ENCODE data around the gene NRP2. TPM values are rescaled to one million over a fixed set of nuclear protein-coding genes. Genes with fewer than 3 reads are reported as not detected.

Gene NRP2
- total RNA-seq, 1 experiment from 2014 or later: 1.2 TPM

- TF ChIP-seq, protein P1, sequence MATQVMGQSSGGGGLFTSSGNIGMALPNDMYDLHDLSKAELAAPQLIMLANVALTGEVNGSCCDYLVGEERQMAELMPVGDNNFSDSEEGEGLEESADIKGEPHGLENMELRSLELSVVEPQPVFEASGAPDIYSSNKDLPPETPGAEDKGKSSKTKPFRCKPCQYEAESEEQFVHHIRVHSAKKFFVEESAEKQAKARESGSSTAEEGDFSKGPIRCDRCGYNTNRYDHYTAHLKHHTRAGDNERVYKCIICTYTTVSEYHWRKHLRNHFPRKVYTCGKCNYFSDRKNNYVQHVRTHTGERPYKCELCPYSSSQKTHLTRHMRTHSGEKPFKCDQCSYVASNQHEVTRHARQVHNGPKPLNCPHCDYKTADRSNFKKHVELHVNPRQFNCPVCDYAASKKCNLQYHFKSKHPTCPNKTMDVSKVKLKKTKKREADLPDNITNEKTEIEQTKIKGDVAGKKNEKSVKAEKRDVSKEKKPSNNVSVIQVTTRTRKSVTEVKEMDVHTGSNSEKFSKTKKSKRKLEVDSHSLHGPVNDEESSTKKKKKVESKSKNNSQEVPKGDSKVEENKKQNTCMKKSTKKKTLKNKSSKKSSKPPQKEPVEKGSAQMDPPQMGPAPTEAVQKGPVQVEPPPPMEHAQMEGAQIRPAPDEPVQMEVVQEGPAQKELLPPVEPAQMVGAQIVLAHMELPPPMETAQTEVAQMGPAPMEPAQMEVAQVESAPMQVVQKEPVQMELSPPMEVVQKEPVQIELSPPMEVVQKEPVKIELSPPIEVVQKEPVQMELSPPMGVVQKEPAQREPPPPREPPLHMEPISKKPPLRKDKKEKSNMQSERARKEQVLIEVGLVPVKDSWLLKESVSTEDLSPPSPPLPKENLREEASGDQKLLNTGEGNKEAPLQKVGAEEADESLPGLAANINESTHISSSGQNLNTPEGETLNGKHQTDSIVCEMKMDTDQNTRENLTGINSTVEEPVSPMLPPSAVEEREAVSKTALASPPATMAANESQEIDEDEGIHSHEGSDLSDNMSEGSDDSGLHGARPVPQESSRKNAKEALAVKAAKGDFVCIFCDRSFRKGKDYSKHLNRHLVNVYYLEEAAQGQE (IDR thresholded peaks at IDR 0.05; ENCODE audit: low read depth): no peak
- no peak for TF ChIP-seq EZH2 (IDR thresholded peaks at IDR 0.05)
- no peak for TF ChIP-seq SP1 (IDR thresholded peaks at IDR 0.05; ENCODE audit: low read depth)
- no peak for TF ChIP-seq CEBPB (IDR thresholded peaks at IDR 0.05; ENCODE audit: low read depth)
- no peak for TF ChIP-seq ZFX (IDR thresholded peaks at IDR 0.05)
- TF ChIP-seq YY1 (IDR thresholded peaks at IDR 0.05; ENCODE audit: extremely low read depth, insufficient replicate concordance, low read depth, low read length): no peak
- TF ChIP-seq SIN3A (IDR thresholded peaks at IDR 0.05; ENCODE audit: low read depth): no peak
- no peak for TF ChIP-seq EZH2phosphoT487 (IDR thresholded peaks at IDR 0.05; ENCODE audit: borderline replicate concordance)
- no peak for TF ChIP-seq SRF (IDR thresholded peaks at IDR 0.05; ENCODE audit: low read depth)
Observed at GRCh38 chr2:205654878-205655605, 27.3 kb upstream of the NRP2 start (continued).

GRCh38 chr2:205655779-205656456 lies 26.4 kb upstream of the NRP2 start:
- no peak for ATAC-seq
- no peak overlapping the region for H3K4me2 ChIP-seq (ENCODE audit: low read length)
- H3K27ac ChIP-seq (ENCODE audit: low read depth, low read length): no peak overlapping the region
- no TSS peak for BruUV-seq (replicated peaks)
- H3K9me3 ChIP-seq (ENCODE audit: control insufficient read depth in 1 of 2, insufficient read depth in 1 of 2, low read depth in 1 of 2, low read length in 2 of 2): no peaks in the 10 kb centered on the region
- no peak overlapping the region for H3K4me3 ChIP-seq (replicated peaks in 1 of 2; ENCODE audit: low read depth in 1 of 2, low read length in 2 of 2)
- no peaks in the 10 kb centered on the region for H3K4me1 ChIP-seq (ENCODE audit: control insufficient read depth in 1 of 2, insufficient read depth in 2 of 2, low read length in 2 of 2)
- H2AFZ ChIP-seq (ENCODE audit: low read depth, low read length, poor library complexity, severe bottlenecking): no peak overlapping the region
- no peaks in the 10 kb centered on the region for H4K20me1 ChIP-seq (ENCODE audit: insufficient read depth)
- intact Hi-C loops (cut with micrococcal nuclease): no loop called here
- RAD21 ChIA-PET (ENCODE audit: low non-redundant PET in 1 of 2, low total read pairs in 2 of 2, uncharacterized antibody in 2 of 2, unreplicated experiment in 2 of 2): no interaction called here
- no peaks in the 10 kb centered on the region for H3K36me3 ChIP-seq (ENCODE audit: control insufficient read depth in 1 of 2, insufficient read depth in 2 of 2, low read length in 2 of 2)
- H3K79me2 ChIP-seq (ENCODE audit: insufficient read depth, low read length): no peaks in the 10 kb centered on the region
- H3K27me3 ChIP-seq (ENCODE audit: insufficient read depth, low read length): peaks cover 18% of the 10 kb centered on the region
- CTCF ChIA-PET: no interaction called here
- DNase-seq (ENCODE audit: low read depth, low spot score): no peak
- POLR2A ChIA-PET: no interaction called here
- no peaks in the 10 kb centered on the region for H3K9me2 ChIP-seq (ENCODE audit: insufficient read depth)
- H3K9ac ChIP-seq (ENCODE audit: low read length): no peak overlapping the region
- TF ChIP-seq CBX3 (IDR thresholded peaks at IDR 0.05; ENCODE audit: low read depth) (no peak), JUND (IDR thresholded peaks at IDR 0.05) (no peak), POLR2A (IDR thresholded peaks at IDR 0.05; ENCODE audit: borderline replicate concordance, extremely low read depth, insufficient read depth, insufficient read length) (no peak), TCF7L2 (IDR thresholded peaks at IDR 0.05; ENCODE audit: borderline replicate concordance, extremely low read depth, insufficient read depth, insufficient read length) (no peak), ZFX (IDR thresholded peaks at IDR 0.05) (no peak), EZH2phosphoT487 (IDR thresholded peaks at IDR 0.05; ENCODE audit: borderline replicate concordance) (no peak), ZNF274 (IDR thresholded peaks at IDR 0.05; ENCODE audit: low read depth, low read length) (no peak), EZH2 (IDR thresholded peaks at IDR 0.05) (no peak), SP1 (IDR thresholded peaks at IDR 0.05; ENCODE audit: low read depth) (no peak), POLR2AphosphoS5 (IDR thresholded peaks at IDR 0.05; ENCODE audit: low read depth, low read length) (no peak)
- TF ChIP-seq, protein P2, sequence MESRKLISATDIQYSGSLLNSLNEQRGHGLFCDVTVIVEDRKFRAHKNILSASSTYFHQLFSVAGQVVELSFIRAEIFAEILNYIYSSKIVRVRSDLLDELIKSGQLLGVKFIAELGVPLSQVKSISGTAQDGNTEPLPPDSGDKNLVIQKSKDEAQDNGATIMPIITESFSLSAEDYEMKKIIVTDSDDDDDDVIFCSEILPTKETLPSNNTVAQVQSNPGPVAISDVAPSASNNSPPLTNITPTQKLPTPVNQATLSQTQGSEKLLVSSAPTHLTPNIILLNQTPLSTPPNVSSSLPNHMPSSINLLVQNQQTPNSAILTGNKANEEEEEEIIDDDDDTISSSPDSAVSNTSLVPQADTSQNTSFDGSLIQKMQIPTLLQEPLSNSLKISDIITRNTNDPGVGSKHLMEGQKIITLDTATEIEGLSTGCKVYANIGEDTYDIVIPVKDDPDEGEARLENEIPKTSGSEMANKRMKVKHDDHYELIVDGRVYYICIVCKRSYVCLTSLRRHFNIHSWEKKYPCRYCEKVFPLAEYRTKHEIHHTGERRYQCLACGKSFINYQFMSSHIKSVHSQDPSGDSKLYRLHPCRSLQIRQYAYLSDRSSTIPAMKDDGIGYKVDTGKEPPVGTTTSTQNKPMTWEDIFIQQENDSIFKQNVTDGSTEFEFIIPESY (IDR thresholded peaks at IDR 0.05; ENCODE audit: extremely low read depth, insufficient replicate concordance, low read length): no peak
- TF ChIP-seq, protein P3, sequence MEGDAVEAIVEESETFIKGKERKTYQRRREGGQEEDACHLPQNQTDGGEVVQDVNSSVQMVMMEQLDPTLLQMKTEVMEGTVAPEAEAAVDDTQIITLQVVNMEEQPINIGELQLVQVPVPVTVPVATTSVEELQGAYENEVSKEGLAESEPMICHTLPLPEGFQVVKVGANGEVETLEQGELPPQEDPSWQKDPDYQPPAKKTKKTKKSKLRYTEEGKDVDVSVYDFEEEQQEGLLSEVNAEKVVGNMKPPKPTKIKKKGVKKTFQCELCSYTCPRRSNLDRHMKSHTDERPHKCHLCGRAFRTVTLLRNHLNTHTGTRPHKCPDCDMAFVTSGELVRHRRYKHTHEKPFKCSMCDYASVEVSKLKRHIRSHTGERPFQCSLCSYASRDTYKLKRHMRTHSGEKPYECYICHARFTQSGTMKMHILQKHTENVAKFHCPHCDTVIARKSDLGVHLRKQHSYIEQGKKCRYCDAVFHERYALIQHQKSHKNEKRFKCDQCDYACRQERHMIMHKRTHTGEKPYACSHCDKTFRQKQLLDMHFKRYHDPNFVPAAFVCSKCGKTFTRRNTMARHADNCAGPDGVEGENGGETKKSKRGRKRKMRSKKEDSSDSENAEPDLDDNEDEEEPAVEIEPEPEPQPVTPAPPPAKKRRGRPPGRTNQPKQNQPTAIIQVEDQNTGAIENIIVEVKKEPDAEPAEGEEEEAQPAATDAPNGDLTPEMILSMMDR (IDR thresholded peaks at IDR 0.05 in 2 of 3, conservative IDR thresholded peaks at IDR 0.05 in 1 of 3; ENCODE audit: borderline replicate concordance in 1 of 3, insufficient read depth in 1 of 3, low read depth in 2 of 3, low read length in 2 of 3): no peak

All from HCT116 (cell line).